Measurements from ENCODE around the gene PDILT. TPM values are rescaled to one million over a fixed set of nuclear protein-coding genes. Genes with fewer than 3 reads are reported as not detected.

The PDILT gene
- total RNA-seq, 6 experiments from 2014 or later: not detected

DNA sequence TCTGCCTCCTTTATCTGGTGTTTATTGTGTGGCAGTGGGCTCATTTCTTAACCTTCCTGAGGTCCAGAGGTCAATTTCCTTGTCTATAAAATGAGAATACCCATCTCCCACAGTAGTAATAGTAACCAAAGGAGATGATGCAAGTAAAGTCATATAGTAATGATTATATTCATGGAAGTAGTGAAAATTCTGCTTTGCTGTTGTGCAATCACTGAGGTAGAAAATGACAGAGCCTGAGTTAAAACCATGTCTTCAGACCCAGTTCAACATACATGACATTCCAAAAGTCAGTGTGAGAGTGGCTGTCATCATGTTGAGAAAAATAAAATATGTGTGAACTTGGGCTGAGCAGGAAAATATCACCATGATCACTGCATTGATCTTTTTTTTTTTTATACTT is 51.2 kb downstream of the PDILT start:
- intact Hi-C loops (cut with DNase I): no loop called here
- no peaks in the 10 kb centered on the region for H3K36me3 ChIP-seq
- H3K9me3 ChIP-seq: no peaks in the 10 kb centered on the region
- no peaks in the 10 kb centered on the region for H3K27me3 ChIP-seq
- no peak overlapping the region for H3K4me3 ChIP-seq
- ATAC-seq (no peak), DNase-seq (no peak)
- H3K27ac ChIP-seq: no peak overlapping the region
- peaks cover 0 to 19% (median 3%) of the 10 kb centered on the region in 4 donors for H3K4me1 ChIP-seq
- TF ChIP-seq, protein P1, sequence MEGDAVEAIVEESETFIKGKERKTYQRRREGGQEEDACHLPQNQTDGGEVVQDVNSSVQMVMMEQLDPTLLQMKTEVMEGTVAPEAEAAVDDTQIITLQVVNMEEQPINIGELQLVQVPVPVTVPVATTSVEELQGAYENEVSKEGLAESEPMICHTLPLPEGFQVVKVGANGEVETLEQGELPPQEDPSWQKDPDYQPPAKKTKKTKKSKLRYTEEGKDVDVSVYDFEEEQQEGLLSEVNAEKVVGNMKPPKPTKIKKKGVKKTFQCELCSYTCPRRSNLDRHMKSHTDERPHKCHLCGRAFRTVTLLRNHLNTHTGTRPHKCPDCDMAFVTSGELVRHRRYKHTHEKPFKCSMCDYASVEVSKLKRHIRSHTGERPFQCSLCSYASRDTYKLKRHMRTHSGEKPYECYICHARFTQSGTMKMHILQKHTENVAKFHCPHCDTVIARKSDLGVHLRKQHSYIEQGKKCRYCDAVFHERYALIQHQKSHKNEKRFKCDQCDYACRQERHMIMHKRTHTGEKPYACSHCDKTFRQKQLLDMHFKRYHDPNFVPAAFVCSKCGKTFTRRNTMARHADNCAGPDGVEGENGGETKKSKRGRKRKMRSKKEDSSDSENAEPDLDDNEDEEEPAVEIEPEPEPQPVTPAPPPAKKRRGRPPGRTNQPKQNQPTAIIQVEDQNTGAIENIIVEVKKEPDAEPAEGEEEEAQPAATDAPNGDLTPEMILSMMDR (IDR thresholded peaks at IDR 0.05): no peak
- no peak for TF ChIP-seq POLR2A (IDR thresholded peaks at IDR 0.05)

DNA sequence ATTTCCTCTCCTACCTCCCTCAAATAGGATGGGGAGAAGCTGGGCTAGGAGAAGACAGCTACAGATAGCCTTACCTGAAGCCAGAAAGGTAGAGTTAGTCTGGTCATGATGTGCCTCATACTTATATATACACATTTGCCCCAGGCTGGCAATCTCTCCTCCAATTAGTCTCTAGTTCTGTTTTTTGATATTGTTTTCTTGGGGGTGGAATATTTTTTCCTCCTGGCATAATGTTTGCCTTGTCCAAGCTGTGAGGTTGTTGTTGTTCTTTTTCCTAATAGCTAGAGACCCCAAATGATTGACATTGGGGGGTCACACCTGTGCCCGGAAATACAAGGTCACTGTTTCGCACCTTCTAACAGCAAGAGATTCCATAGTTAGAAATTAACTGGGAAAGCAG is 51.9 kb downstream of the PDILT start, which contains the start of gene UMOD:
TSS of gene UMOD (minus strand) at position 101 of the 400 bp plus-strand sequence. CDS start 1,978 bp downstream, outside the sequence.
- Histone ChIP-seq H3K27me3 (no peaks in the 10 kb centered on the region), H3K4me1 (peaks cover 0 to 19% (median 3%) of the 10 kb centered on the region in 4 donors), H3K9me3 (no peaks in the 10 kb centered on the region), H3K36me3 (no peaks in the 10 kb centered on the region), H3K4me3 (no peak within 1 kb of the TSS), H3K27ac (no peak within 1 kb of the TSS)
- DNase-seq: no peak
- TF ChIP-seq, protein P1 (IDR thresholded peaks at IDR 0.05): no peak
- no peak for TF ChIP-seq POLR2A (IDR thresholded peaks at IDR 0.05)
- intact Hi-C loops (cut with DNase I): no loop called here
- ATAC-seq: no peak
- WGBS (ENCODE audit: insufficient coverage, low coverage, low lambda C conversion rate, missing lambda C conversion rate): 62% methylated on average over 2 of the region's 2 CpGs

DNA sequence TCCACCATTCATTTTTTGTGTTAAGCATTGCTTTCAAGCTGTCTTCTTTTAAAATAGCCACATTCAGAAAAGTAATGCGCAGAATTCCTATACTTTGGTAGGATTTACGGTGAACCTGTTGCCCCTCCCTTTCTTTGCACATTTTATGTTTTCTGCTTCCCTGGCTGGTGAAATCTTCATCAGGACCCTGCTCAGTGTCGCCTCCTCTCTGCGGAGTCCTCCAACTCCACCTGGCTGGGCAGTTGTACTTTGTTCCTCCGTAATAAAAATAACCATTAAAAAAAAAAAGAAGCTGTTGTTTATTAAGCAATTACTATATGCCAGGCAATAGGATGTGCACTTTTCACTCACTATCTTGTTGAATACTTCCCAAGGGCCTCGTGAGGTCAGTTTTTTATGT is 54.9 kb downstream of the PDILT start:
- no peak overlapping the region for H3K27ac ChIP-seq
- H3K36me3 ChIP-seq: no peaks in the 10 kb centered on the region
- H3K9me3 ChIP-seq: no peaks in the 10 kb centered on the region
- no peaks in the 10 kb centered on the region for H3K27me3 ChIP-seq
- WGBS (ENCODE audit: insufficient coverage, low coverage, low lambda C conversion rate, missing lambda C conversion rate): 86% methylated on average over 6 of the region's 6 CpGs
- peaks cover 0 to 8% (median under 1%) of the 10 kb centered on the region in 4 donors for H3K4me1 ChIP-seq
- intact Hi-C loops (cut with DNase I): no loop called here
- no peak for TF ChIP-seq POLR2A (IDR thresholded peaks at IDR 0.05)
- TF ChIP-seq, protein P1 (IDR thresholded peaks at IDR 0.05): no peak
- DNase-seq (no peak), ATAC-seq (no peak)
- H3K4me3 ChIP-seq: no peak overlapping the region

DNA sequence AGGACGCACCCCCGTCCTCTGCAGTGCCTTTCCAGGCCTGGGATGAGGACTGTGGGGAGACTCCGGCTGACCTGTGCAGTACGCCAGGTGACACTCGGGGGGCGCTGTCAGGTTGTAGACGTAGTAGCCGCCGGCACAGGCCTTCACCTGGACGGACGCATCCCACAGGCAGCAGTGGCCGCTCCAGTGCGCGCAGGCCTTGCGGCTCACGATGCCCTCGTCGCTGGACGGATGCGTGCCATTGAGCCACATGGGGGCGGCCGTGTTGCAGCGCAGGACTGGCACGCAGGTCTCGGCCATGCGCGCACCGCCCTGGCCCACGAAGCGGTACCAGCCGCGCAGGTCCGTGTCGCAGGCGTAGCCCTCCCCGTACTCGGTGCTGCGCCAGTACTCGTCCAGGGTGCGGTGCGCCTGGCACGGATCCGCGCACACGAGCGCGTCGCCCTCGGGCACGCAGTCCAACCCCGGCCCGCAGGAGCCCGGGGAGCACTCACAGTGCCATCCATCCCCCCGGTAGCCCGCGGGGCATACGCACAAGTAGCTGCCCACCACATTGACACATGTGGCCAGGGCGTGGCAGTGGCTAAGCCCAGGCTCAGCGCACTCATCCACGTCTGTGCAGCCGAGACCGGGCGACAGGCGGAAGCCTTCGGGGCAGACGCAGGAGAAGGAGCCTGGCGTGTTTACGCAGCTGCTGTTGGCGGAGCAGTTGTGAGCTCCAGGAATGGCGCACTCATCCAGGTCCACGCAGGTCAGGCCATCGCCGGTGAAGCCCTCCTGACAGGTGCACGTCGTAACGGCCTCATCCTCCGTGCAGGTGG is 56.0 kb downstream of the PDILT start:
- WGBS (ENCODE audit: insufficient coverage, low coverage, low lambda C conversion rate, missing lambda C conversion rate): 10% methylated on average over 6 of the region's 77 CpGs
- ATAC-seq (peak; percentile 90 to 98 (median 94)), DNase-seq (peak; percentile 54 to 77 (median 55))
- H3K27me3 ChIP-seq: no peaks in the 10 kb centered on the region
- peaks cover 0 to 6% (median 0%) of the 10 kb centered on the region in 4 donors for H3K4me1 ChIP-seq
- H3K36me3 ChIP-seq: no peaks in the 10 kb centered on the region
- H3K27ac ChIP-seq: no peak overlapping the region
- TF ChIP-seq, protein P1 (IDR thresholded peaks at IDR 0.05): peak; percentile 33 to 64 (median 46)
- no peak for TF ChIP-seq POLR2A (IDR thresholded peaks at IDR 0.05)
- intact Hi-C loops (cut with DNase I): no loop called here
- H3K9me3 ChIP-seq: no peaks in the 10 kb centered on the region
- H3K4me3 ChIP-seq: peak overlapping the region in 1 of 3 donors; percentile 44
